NCI-H748 treated with DMSO at 0.1 percent for 48 hours (cell line): ENCODE data around the gene ATP5MG.
"Not testable (repeated sequence)": the region's sequence is repeated elsewhere in the genome, so short reads cannot be mapped to it uniquely, and the experiment has no call there.

ENCODE experiments used
- DNase-seq: peaks from one replicate; lab custom pipeline; 2025; lab: John Stamatoyannopoulos, UW

ATP5MG gene, protein sequence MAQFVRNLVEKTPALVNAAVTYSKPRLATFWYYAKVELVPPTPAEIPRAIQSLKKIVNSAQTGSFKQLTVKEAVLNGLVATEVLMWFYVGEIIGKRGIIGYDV

DNA sequence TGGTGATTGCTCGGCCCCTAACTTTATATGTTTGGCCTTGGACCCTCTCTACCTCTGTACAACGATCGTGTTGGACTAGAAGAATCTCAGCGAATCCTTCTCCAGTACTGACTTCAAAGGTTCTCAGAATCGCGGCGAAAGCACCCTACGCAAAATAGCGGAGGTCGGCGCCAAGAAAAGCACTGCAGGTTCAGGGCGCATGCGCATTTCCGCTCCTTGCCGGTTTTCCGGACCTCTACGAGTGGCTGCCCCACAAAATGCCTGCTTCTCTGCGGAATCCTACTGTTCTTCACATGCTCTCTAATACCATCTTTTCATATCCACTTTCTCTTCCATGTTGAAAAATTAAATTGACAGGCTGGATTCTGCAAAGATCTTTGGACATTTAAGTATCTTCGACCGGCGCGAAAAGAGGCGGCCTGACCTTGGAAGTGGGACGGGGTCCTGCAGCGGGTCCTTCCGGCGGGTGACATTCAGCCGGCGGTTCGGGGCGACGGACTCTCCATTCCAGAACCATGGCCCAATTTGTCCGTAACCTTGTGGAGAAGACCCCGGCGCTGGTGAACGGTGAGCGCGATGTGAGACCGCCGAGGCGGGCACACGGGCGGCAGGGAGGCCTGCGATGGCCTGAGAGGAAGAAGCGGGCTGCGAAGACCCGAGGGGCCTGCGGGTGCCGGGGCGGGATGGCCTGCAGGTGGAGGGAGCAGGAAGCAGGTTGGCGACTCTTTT is at the start of gene ATP5MG:
TSS of gene ATP5MG (plus strand) at position 456 of the 729 bp plus-strand sequence. CDS start at position 516, 60 bp downstream.
- DNase-seq: peak; percentile 78

DNA sequence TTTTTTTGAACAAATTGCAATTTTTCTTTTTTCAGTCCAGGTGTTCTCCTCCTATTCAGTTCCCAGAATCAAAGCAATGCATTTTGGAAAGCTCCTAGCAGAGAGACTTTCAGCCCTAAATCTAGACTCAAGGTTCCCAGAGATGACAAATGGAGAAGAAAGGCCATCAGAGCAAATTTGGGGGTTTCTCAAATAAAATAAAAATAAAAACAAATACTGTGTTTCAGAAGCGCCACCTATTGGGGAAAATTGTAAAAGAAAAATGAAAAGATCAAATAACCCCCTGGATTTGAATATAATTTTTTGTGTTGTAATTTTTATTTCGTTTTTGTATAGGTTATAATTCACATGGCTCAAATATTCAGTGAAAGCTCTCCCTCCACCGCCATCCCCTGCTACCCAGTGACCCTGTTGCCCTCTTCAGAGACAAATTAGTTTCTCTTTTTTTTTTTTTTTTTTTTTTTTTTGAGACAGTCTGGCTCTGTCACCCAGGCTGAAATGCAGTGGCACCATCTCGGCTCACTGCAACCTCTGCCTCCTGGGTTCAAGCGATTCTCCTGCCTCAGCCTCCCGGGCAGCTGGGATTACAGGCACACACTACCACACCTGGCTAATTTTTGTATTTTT is 48.2 kb upstream of the ATP5MG start:
- DNase-seq: no peak

DNA sequence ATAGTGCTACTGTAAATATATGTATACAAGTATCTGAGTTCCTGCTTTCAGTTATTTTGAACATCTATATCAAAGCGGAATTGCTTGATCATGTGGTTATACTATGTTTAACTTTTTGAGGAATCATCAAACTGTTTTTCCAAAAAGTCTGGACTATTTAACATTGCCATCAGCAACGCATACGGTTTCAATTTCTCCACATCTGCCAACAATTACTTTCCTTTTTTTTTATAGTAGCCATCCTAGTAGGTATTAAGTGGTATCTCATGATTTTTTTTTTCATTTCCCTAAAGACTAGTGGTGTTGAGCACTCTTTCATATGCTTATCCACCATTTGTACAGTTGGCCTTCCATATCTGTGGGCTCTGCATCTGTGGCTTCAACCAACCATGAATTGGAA is 43.3 kb upstream of the ATP5MG start:
- no peak for DNase-seq

GRCh38 chr11:118359295-118359958 is 42.0 kb upstream of the ATP5MG start, which contains the start of gene UBE4A:
TSS of gene UBE4A (plus strand) at chr11:118359600. CDS start at chr11:118365081, 5,481 bp downstream.
- DNase-seq: peak; percentile 58

DNA sequence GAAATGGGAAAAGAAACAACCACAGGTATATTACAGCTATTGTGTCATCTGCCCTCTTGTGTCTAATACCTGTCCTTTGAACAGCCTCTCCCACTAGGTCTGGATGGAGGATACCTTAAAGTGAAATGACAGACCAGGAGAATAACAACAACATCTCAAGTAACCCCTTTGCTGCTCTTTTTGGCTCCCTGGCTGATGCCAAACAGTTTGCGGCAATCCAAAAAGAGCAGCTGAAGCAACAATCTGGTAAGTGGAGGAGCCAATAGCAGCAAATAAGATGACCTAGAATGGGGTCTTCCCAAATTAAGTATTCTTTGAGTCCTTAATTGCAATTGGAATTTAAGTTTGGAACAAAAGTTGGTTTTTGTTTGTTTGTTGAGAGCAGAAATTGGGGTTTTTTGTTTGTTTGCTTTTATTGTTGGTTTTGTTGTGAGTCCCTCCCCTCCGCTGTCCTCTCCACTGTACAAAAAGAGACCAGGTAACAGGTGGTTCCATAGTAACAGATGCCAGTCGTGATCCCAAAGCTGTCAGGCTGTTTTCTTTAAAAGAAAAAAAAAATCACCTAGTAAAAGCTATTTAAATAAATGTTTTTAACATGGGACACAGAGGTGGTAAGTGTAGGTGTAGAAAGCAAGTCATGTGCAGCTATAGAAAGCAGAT is 36.3 kb upstream of the ATP5MG start:
- no peak for DNase-seq

DNA sequence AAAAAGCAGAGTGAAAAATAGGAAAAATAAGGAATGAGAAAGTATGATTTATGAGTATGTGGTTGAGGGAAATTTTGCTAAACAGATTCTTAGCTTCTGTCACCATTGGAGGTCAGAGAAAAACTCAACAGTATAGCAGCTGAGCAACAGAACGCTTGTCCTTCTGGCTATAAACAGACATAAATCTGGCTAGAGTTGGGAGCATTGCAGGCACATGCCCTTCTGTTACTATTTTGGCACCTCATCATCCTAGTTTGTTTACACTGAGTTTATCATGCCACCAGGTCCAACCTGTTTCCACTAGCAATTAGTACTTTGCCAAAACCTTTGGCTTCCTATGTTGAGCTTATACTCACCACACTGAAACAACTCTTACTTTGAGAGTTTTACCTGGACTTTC is 35.1 kb upstream of the ATP5MG start:
- DNase-seq: no peak

GRCh38 chr11:118370774-118371173 is 30.6 kb upstream of the ATP5MG start:
- DNase-seq: no peak

DNA sequence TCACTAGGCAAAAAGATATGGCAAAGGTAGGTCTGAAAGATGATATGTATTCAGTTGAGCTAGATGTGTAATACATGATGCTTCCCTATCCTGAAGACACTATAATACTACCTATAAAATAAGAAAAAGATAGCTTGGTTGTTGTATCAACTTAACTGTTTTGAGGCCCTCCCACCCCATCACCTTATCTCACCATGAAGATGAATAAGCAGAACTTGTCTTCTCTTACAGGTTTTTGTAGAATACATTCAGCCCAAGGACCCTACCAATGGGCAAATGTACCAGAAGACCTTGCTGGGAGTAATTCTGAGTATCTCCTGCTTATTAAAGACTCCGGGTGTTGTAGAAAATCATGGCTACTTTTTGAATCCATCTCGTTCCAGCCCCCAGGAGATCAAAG is 28.1 kb upstream of the ATP5MG start:
- DNase-seq: no peak

DNA sequence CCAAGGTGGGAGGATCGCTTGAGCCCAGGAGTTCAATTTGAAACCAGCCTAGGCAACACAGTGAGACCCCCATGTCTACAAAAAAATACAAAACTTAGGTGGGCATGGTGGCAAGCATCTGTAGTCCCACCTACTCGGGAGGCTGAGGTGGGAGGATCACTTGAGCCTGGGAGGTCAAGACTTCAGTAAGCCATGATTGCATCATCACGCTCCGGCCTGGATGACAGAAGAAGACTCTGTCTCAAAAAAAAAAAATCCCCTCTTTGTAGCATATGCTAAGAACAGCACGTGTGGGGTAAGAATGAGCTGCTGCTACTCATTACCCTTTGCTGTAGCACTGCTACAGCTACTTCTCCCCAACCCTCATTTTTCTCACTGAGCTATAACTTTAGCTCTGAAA is 27.5 kb upstream of the ATP5MG start:
- DNase-seq: no peak

DNA sequence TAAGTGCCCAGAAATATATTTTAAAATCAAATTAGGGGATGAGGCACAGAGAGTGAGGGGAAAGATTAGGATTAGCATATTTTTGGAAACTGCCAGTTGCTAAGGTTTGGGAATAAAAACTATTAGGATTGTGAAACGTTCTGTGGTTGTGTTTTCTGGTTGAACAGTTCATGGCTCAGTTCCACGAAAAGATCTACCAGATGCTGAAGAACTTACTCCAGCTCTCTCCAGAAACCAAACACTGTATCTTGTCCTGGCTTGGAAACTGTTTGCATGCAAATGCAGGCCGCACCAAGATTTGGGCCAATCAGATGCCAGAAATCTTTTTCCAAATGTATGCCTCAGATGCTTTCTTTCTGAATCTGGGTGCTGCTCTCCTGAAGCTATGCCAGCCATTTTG is 26.7 kb upstream of the ATP5MG start:
- no peak for DNase-seq

- DNase-seq: no peak
Measured at GRCh38 chr11:118375978-118376377, 25.4 kb upstream of the ATP5MG start.

- no peak for DNase-seq
Measured at GRCh38 chr11:118379497-118379896, 21.9 kb upstream of the ATP5MG start.

DNA sequence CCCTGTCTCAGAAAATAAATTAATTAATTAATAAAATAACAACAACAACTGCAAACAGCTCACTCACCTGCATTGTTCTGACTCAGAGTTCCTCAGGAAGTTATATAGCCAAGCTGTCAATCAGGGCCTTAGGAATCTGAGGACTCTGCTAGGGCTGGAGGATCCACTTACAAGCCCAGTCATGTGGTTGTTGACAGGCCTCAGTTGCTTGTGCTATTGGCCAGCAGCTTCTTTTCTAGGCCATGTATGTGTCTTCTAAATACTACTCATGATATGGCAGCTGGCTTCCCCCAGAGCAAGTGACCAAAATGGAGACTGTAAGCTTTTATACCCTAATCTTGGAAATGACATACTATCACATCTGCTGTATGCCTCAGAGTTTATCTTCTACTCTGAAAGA is 20.8 kb upstream of the ATP5MG start:
- no peak for DNase-seq

DNA sequence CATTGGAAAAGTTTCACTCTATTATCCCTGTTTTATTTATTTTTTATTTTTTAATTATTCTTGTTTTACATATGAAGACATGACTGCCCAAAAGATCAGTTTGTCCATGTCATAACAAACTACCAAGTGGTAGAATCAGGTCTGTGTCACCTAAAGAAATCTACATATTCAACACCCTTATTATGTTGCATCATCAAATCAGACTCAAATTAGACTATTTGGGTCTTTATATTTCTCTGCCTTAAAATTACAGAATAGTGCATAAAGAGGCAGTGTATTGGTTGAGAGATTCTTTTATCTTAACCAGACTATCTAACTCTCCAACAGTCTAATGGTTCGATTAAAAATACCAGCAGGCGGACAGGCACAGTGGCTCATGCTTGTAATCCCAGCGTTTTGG is 18.5 kb upstream of the ATP5MG start:
- DNase-seq: no peak

GRCh38 chr11:118383657-118384056 is 17.7 kb upstream of the ATP5MG start:
- no peak for DNase-seq

DNA sequence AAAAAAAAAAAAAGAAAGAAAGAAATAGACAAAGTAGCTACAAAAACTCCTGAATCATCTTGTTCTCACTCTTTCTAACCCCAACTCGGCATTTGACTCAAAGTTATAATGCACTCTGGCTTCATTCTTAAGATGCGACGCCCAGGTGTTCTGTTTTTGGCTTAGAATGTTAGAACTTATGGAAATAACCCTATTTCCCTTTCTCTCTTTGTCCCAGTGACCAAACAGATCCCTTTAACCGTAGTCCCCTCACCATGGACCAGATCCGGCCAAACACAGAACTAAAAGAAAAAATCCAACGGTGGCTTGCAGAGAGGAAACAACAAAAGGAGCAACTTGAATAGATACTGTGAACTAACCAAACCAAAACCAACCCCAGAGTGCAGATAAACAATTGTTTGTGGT is 5.3 kb upstream of the ATP5MG start:
- DNase-seq: no peak

DNA sequence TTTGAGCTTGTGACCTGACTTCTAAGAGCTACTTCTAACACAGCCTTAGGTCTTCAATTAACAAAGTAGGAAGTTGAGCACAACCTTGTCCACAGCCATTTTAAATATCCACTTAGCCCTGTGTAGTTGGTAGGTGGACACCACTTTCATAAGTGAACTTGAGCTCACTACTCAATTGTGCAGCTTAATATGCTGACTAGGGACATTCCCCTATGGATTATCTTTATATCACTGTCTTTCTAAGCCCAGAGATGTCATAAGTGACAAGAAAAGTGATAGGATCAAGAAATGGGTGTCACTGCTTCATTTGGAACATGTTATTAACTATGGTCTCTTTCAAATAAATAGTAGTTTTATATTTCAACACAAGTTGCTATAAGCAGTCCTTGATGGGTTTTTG is 4.0 kb upstream of the ATP5MG start:
- DNase-seq: no peak

DNA sequence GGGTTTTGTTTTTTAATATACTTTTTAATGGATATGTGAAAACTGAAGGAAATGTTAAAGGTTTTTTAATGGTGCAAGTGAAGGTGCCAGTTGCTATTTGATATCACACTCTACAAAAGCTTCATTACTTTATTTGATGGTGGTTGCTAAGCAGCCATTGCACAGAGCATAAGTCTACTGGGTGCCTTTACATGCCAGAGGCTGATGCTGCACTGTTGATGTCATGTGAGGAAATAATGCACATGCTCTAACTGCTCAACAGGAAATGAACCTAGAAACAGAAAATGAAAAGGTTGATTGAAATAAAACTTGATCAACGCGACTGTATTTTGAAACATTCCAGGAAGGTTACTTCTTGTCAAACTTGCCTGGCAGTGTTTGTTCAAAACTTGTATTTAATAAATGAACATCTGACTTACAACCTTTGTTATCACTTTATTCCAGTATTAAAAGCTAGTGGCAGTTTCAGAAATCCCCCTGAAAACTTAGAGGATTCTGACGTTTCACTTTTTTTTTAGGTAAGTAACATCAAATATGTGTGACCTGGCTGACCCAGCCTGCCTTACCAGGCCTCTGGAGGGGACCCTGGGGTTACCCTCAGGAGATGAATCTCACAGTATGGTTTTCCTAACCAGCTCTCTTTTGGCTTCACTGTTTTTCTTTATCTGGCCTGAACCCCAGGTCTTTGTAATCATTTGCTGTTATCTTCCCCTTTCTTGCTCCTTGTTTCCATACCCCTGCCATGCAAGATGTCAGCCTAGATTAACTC is 2.4 kb upstream of the ATP5MG start:
- no peak for DNase-seq

DNA sequence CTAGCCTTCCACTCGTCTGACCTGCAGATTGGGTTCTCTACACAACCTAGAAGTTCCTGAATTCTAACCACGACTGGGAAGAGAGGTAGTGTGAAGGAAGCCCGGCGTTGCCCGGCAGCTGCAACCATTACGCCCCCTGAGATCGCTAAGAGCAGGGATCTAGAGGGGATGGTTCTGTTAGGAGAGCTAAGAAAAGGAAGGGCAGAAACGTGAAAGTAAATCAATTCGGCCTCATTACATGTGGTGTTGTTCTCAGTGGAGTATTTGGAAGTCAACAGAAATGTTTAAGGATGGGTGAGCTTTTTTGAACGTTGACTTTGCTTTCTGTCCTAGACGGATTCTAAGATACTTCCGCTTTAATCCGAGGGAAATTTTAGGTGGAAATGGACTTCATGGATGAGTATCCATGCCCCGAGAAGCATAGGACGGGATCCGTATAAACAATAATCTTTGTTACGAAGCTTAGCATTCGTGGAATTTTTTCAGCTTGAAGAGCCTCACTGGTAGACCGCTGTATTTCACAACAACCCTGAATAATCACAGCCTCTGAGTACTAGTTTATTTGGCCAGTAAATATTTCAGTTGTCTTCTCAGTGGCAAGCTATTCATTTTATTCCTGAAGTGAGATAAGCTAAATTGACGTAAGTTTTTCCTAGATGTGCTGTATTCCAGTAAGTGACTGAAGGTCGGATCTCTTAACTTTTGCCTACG is 629 bp downstream of the ATP5MG start:
- DNase-seq: no peak

DNA sequence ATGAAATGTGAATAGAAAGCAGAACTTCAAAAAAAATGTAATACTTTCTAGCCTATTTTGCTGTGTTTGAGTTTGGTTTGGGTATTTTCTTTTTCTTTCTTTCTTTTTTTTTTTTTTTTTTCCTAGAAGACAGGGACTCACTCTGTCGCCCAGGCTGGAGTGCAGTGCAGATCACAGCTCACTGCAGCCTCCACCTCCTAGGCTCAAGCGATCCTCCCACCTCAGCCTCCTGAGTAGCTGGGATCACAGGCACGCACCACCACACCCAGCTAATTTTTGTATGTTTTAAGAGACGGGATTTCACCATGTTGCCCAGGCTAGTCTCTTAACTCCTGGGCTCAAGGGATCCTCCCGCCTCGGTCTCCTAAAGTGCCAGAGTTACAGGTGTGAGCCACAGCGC is 1.2 kb downstream of the ATP5MG start:
- not testable (repeated sequence) for DNase-seq

DNA sequence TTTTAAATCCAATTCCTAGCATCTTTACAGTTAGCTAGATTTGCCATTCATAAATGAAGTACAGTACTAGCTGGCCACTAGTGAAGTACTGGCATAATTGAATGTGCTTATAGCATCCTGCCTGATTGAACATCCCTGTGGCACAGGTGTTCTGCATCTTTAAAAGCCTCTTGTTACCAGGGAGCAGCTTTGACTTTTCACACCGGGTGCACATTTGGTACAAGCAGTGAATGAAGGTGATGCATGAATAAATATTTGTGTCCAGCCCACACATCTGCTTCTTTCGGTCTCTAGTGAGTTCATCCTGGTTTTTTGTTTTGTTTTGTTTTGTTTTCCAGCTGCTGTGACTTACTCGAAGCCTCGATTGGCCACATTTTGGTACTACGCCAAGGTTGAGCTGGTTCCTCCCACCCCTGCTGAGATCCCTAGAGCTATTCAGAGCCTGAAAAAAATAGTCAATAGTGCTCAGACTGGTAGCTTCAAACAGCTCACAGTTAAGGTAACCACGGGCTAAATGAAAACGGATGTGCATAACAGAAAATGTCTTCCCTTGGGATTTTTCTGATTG is 5.3 kb downstream of the ATP5MG start:
- DNase-seq: peak; percentile 70
